ENCODE measurements around the gene COQ2.

GRCh38 chr4:83267121-83267829 is 17.3 kb downstream of the COQ2 start:
- no peak for TF ChIP-seq POLR2AphosphoS5 (IDR thresholded peaks at IDR 0.05)
- no peak for TF ChIP-seq EP300 (IDR thresholded peaks at IDR 0.05)
